Stimulated activated CD8-positive, alpha-beta memory T cell treated with anti-CD3 and anti-CD28 coated beads, Interleukin-7, amount 100 ng/mL, for 4 hours (primary cell): Measurements from ENCODE around the gene SV2C.
"Not testable (repeated sequence)": the region's sequence is repeated elsewhere in the genome, so short reads cannot be mapped to it uniquely, and the experiment has no call there.

Experiments used
- DNase-seq, 2 donors: peaks; one replicate each; pipeline ENCODE4 v3.0.0-alpha.2; 2020; ENCODE audit warnings: low read depth in 2 of 2

SV2C gene

GRCh38 chr5:76301932-76302331 is 218.7 kb downstream of the SV2C start:
- not testable (repeated sequence) for DNase-seq

- DNase-seq = not testable (repeated sequence)
These were observed 219.5 kb downstream of the SV2C start for GRCh38 chr5:76302661-76303060.

GRCh38 chr5:76303921-76304320 is 220.7 kb downstream of the SV2C start:
- peak in 1 of 2 donors; percentile 18 for DNase-seq

GRCh38 chr5:76305269-76305668 is 222.1 kb downstream of the SV2C start:
- no peak for DNase-seq

- no peak for DNase-seq
These were observed 222.6 kb downstream of the SV2C start for GRCh38 chr5:76305775-76306174.

GRCh38 chr5:76310208-76310607 is 227.0 kb downstream of the SV2C start:
- no peak for DNase-seq

- no peak for DNase-seq
These were observed 229.6 kb downstream of the SV2C start for GRCh38 chr5:76312783-76313182.

GRCh38 chr5:76314643-76315042 is 231.5 kb downstream of the SV2C start:
- no peak for DNase-seq

- DNase-seq = no peak
These were observed 236.5 kb downstream of the SV2C start for GRCh38 chr5:76319673-76320072.

- DNase-seq = not testable (repeated sequence)
These were observed 240.3 kb downstream of the SV2C start for GRCh38 chr5:76323494-76323893.

- no peak for DNase-seq
These were observed 242.1 kb downstream of the SV2C start for GRCh38 chr5:76325326-76325725.

- peak; percentile 35 to 39 for DNase-seq
These were observed 242.8 kb downstream of the SV2C start for GRCh38 chr5:76325876-76326491.

- no peak for DNase-seq
These were observed 243.6 kb downstream of the SV2C start for GRCh38 chr5:76326577-76327302.

- no peak for DNase-seq
These were observed 246.2 kb downstream of the SV2C start for GRCh38 chr5:76329346-76329745.

GRCh38 chr5:76331126-76331525 is 247.9 kb downstream of the SV2C start:
- DNase-seq = no peak

- no peak for DNase-seq
These were observed 248.9 kb downstream of the SV2C start for GRCh38 chr5:76332102-76332501.

GRCh38 chr5:76332611-76333205 is 249.5 kb downstream of the SV2C start:
- DNase-seq = no peak

GRCh38 chr5:76333571-76333970 is 250.4 kb downstream of the SV2C start:
- no peak for DNase-seq

- no peak for DNase-seq
These were observed 251.4 kb downstream of the SV2C start for GRCh38 chr5:76334574-76334973.

- DNase-seq = not testable (repeated sequence)
These were observed 252.3 kb downstream of the SV2C start for GRCh38 chr5:76335451-76335850.

- DNase-seq = not testable (repeated sequence)
These were observed 253.1 kb downstream of the SV2C start for GRCh38 chr5:76336253-76336809.

- peak in 1 of 2 donors; percentile 10 for DNase-seq
These were observed 254.8 kb downstream of the SV2C start for GRCh38 chr5:76337953-76338451.

GRCh38 chr5:76339919-76340318 is 256.7 kb downstream of the SV2C start:
- no peak for DNase-seq
